K562 (cell line): ENCODE data around the gene TMEM59. TPM values are rescaled to one million over a fixed set of nuclear protein-coding genes. Genes with fewer than 3 reads are reported as not detected.
"Not testable (repeated sequence)": the region's sequence is repeated elsewhere in the genome, so short reads cannot be mapped to it uniquely, and the experiment has no call there.

Experiments used
- ATAC-seq: fragments of 200-7000 bp; cut with Tn5 transposase; 3 replicates; pipeline ENCODE4 v1.9.1; 2020; ENCODE audit warnings: moderate library complexity
- BruUV-seq: library from RNA; stranded (reverse); fragments of 400-500 nt; replicated peaks from 2 replicates; lab custom pipeline; 2021; lab: Mats Ljungman, UMichigan
- CTCF ChIA-PET: fragments of 300-600 bp; formaldehyde crosslinking; extraction: SDS; loops from one replicate; lab custom pipeline; 2021; ENCODE audit warnings: low intra/inter-chr PET ratio; lab: Yijun Ruan, JAX
- POLR2A ChIA-PET: fragments of 300-600, 350-650 bp; sonication (Branson Sonifier 250); formaldehyde crosslinking; extraction: SDS; loops from one replicate; lab custom pipeline; 2021; ENCODE audit warnings: antibody characterized with exemption, inconsistent platforms; lab: Yijun Ruan, JAX
- DNase-seq, 4 experiments: peaks; one replicate each; pipeline versions ENCODE4 v3.0.0 to v3.0.0-alpha.2; 2011 to 2018; ENCODE audit warnings: low spot score in 3 of 4, mixed read lengths in 3 of 4; ENCODE audit errors: extremely low read depth in 1 of 4
- FAIRE-seq: peaks from 2 replicates; lab custom pipeline; 2011; peaks lifted over from hg19 to GRCh38; lab: Jason Lieb, UNC
- H2AFZ ChIP-seq: 2 replicates; pipeline ENCODE4 v1.6.0; 2011; ENCODE audit warnings: low read depth, low read length, control low read depth, inconsistent platforms
- H3K27ac ChIP-seq: fragments of 200-600 bp; 3 replicates; pipeline ENCODE4 v1.8.0; 2011; ENCODE audit warnings: low read depth, mild to moderate bottlenecking, control low read depth, inconsistent platforms, low read length, moderate library complexity, mixed read lengths; ENCODE audit errors: extremely low read depth
- H3K27me3 ChIP-seq, 2 experiments: fragments of 300-600 bp in 1 of 2; 2 replicates in 1 of 2; 3 replicates in 1 of 2; pipeline versions ENCODE4 v1.6.0 to v1.8.0; 2011; ENCODE audit warnings: inconsistent platforms in 2 of 2, low read length in 2 of 2, mild to moderate bottlenecking in 1 of 2, mixed read lengths in 1 of 2, moderate library complexity in 1 of 2; ENCODE audit not compliant: control insufficient read depth in 2 of 2, insufficient read depth in 2 of 2
- H3K36me3 ChIP-seq: fragments of 300-600 bp; 3 replicates; pipeline ENCODE4 v1.8.0; 2011; ENCODE audit warnings: mild to moderate bottlenecking, low read length, inconsistent platforms; ENCODE audit not compliant: control insufficient read depth, insufficient read depth
- H3K4me1 ChIP-seq, 2 experiments: fragments of 200-600 bp in 1 of 2; replicated peaks in 1 of 2; 2 replicates in 1 of 2; 3 replicates in 1 of 2; pipeline versions ENCODE4 v1.5.1 to v1.8.0; 2011; ENCODE audit warnings: inconsistent platforms in 2 of 2, low read length in 2 of 2, mild to moderate bottlenecking in 1 of 2, mixed read lengths in 1 of 2, moderate library complexity in 1 of 2; ENCODE audit not compliant: control insufficient read depth in 2 of 2, insufficient read depth in 2 of 2
- H3K4me2 ChIP-seq: 2 replicates; pipeline ENCODE4 v1.6.1; 2011; ENCODE audit warnings: low read length, control low read depth, inconsistent platforms, mixed read lengths; ENCODE audit not compliant: insufficient read depth
- H3K4me3 ChIP-seq: fragments of 200-600 bp; sonication (generic), shearing (Covaris generic); 2 replicates; pipeline ENCODE4 v1.5.1; 2016; ENCODE audit warnings: control low read depth, inconsistent platforms
- H3K79me2 ChIP-seq: fragments of 200-600 bp; 3 replicates; pipeline ENCODE4 v1.8.0; 2011; ENCODE audit warnings: low read length, inconsistent platforms; ENCODE audit not compliant: control insufficient read depth, insufficient read depth
- H3K9ac ChIP-seq, 2 experiments: 2 replicates each; pipeline versions ENCODE4 v1.6.0 to v1.6.1; 2011; ENCODE audit warnings: low read depth in 2 of 2, low read length in 2 of 2, control low read depth in 1 of 2, inconsistent platforms in 1 of 2, mild to moderate bottlenecking in 1 of 2, mixed read lengths in 1 of 2; ENCODE audit not compliant: insufficient read depth in 1 of 2
- H3K9me1 ChIP-seq: one replicate; pipeline ENCODE4 v1.6.0; 2011; ENCODE audit warnings: inconsistent platforms, mild to moderate bottlenecking, low read length, moderate library complexity; ENCODE audit not compliant: control insufficient read depth, insufficient read depth
- H3K9me3 ChIP-seq: replicated peaks from 2 replicates; pipeline ENCODE4 v1.5.1; 2011; ENCODE audit warnings: low read depth, low read length, inconsistent platforms; ENCODE audit not compliant: control insufficient read depth, insufficient read depth
- H4K20me1 ChIP-seq: replicated peaks from 2 replicates; pipeline ENCODE4 v1.6.1; 2011; ENCODE audit warnings: low read length, inconsistent platforms, mixed read lengths; ENCODE audit not compliant: control insufficient read depth, insufficient read depth
- ASH1L ChIP-seq: fragments of 450-650 bp; IDR thresholded peaks from 2 replicates; pipeline ENCODE4 v1.6.1; 2018; ENCODE audit warnings: borderline replicate concordance, mild to moderate bottlenecking, low read depth; ENCODE audit not compliant: partially characterized antibody
- CEBPB ChIP-seq: fragments of 450-650 bp; IDR thresholded peaks from 2 replicates; pipeline ENCODE4 v1.6.1; 2016; ENCODE audit warnings: missing genetic modification characterization, missing compliant biosample characterization
- CEBPG ChIP-seq, 3 experiments: fragments of 200-800 bp in 1 of 3; sonication (Bioruptor generic) in 1 of 3; sonication (generic) in 1 of 3; formaldehyde crosslinking in 1 of 3; IDR thresholded peaks in 2 of 3; conservative IDR thresholded peaks in 1 of 3; 2 replicates each; pipeline versions ENCODE4 v1.6.1 to v1.8.0; 2016 to 2022; ENCODE audit warnings: missing compliant biosample characterization in 2 of 3, missing genetic modification characterization in 2 of 3, mild to moderate bottlenecking in 1 of 3, missing genetic modification reagents in 1 of 3
- GABPB2 ChIP-seq: fragments of 250-450 bp; sonication (Bioruptor Pico); conservative IDR thresholded peaks from 2 replicates; pipeline ENCODE4 v1.5.1; 2021; ENCODE audit warnings: mild to moderate bottlenecking
- IFI16 ChIP-seq: fragments of 250-450 bp; sonication (Bioruptor Pico); IDR thresholded peaks from 2 replicates; pipeline ENCODE4 v2.1.2; 2022; ENCODE audit warnings: mild to moderate bottlenecking, inconsistent platforms
- KLF16 ChIP-seq: IDR thresholded peaks from 2 replicates; pipeline ENCODE4 v1.6.1; 2016; ENCODE audit warnings: antibody characterized with exemption
- MEIS2 ChIP-seq: fragments of 450-650 bp; IDR thresholded peaks from 2 replicates; pipeline ENCODE4 v1.6.1; 2014; ENCODE audit warnings: mild to moderate bottlenecking; ENCODE audit not compliant: partially characterized antibody
- NR0B1 ChIP-seq: fragments of 450-650 bp; IDR thresholded peaks from one replicate; pipeline ENCODE4 v1.6.1; 2018; ENCODE audit warnings: mild to moderate bottlenecking, moderate library complexity; ENCODE audit not compliant: partially characterized antibody
- ZMIZ1 ChIP-seq, 2 experiments: fragments of 150-350 bp in 1 of 2; IDR thresholded peaks; 2 replicates each; pipeline ENCODE4 v1.6.1; 2012 to 2016; ENCODE audit warnings: low read depth in 2 of 2, low read length in 2 of 2, mild to moderate bottlenecking in 1 of 2, moderate library complexity in 1 of 2
- WGBS: fragments of 100-300 bp; shearing (Covaris generic); methylation state at CpG from one replicate; pipeline ENCODE4 v1.1.6; 2016; ENCODE audit warnings: low coverage, mixed read lengths; ENCODE audit not compliant: insufficient coverage; ENCODE audit errors: missing lambda C conversion rate; 5-methylcytosine and 5-hydroxymethylcytosine counted together
- in situ Hi-C: fragments of 300-500 bp; cut with MboI; formaldehyde crosslinking; loops from 4 replicates; pipeline ENCODE4 v1.15.0; 2018; ENCODE audit warnings: inconsistent platforms, mixed read lengths
- intact Hi-C: fragments of 100-400 bp; cut with micrococcal nuclease; formaldehyde crosslinking; loops from 2 replicates; pipeline ENCODE4 v1.14.2; 2022
- polyA plus RNA-seq, 8 experiments: library from polyadenylated mRNA; depleted of rRNA in 4 of 8; stranded (reverse) in 5 of 8; unstranded in 3 of 8; fragments of >200 nt; fragmentation: Nextera tagmentation in 2 of 8; fragmentation: Illumina TruSeq in 1 of 8; extraction: Ambion mirVana in 2 of 8; extraction: Trizol in 1 of 8; gene quantifications; 2 replicates each; pipeline versions ENCODE4 v1.2.1 to v1.2.3, GENCODE V29; 2011 to 2014; ENCODE audit warnings: inconsistent platforms in 1 of 8, missing spikeins in 1 of 8
- total RNA-seq, 7 experiments: library from RNA; depleted of rRNA in 6 of 7; stranded (reverse); fragments of >200 nt in 6 of 7; fragmentation: Illumina TruSeq in 2 of 7; extraction: Trizol in 2 of 7; gene quantifications; 2 replicates each; pipeline versions ENCODE4 v1.2.1 to v1.2.3, GENCODE V29; 2011 to 2021; ENCODE audit warnings: low replicate concordance in 1 of 7

Gene TMEM59
- total and polyA plus RNA-seq, 9 of the 15 experiments (the other 6 are each of a cell fraction or from before 2014, with no cell fraction given), result 93.1 to 316 (median 151) TPM

GRCh38 chr1:54024358-54024757 lies 28.6 kb downstream of the TMEM59 start (continued):
- no peak for TF ChIP-seq KLF16
- TF ChIP-seq IFI16, result no peak
- TF ChIP-seq GABPB2 (CRISPR knock-in tag), result no peak
- no peak for TF ChIP-seq ASH1L
- TF ChIP-seq NR0B1, result no peak

GRCh38 chr1:54019562-54020176 lies 33.3 kb downstream of the TMEM59 start:
- ATAC-seq, in situ Hi-C loops, H4K20me1 ChIP-seq, H3K4me3 ChIP-seq, H3K79me2 ChIP-seq, H2AFZ ChIP-seq, H3K9me3 ChIP-seq, H3K9me1 ChIP-seq, CTCF ChIA-PET, H3K9ac ChIP-seq, intact Hi-C loops, BruUV-seq, H3K4me1 ChIP-seq, H3K4me2 ChIP-seq, H3K36me3 ChIP-seq, H3K27ac ChIP-seq, FAIRE-seq: not testable (repeated sequence)
- DNase-seq, result peak in 2 of 4 experiments; percentile 11 to 12
- H3K27me3 ChIP-seq, result peaks cover 29 to 49% of the 10 kb centered on the region in 2 experiments
- POLR2A ChIA-PET, result interaction anchor here (0.6 to 1.5 kb wide), 5 partner anchors 10 to 171 kb away, joined by 3 to 8 read pairs (median 3); no protein-coding TSS in a partner anchor
- 7% methylated on average over 10 of the region's 10 CpGs for WGBS
- peak; percentile 59 for TF ChIP-seq MEIS2
- peak in 1 of 2 experiments; percentile 73; a peak in 1 of 4 replicates for TF ChIP-seq ZMIZ1 (IDR thresholded peaks at IDR 0.05; ENCODE audit: low read depth in 2 of 2, low read length in 2 of 2)
- peak; percentile 86 for TF ChIP-seq CEBPB (tag)
- TF ChIP-seq CEBPG (CRISPR knock-in tag; IDR thresholded peaks at IDR 0.05), result peak; percentile 52
- peak in 1 of 2 experiments; percentile 65; a peak in 2 of 4 replicates for TF ChIP-seq CEBPG (tag; conservative IDR thresholded peaks at IDR 0.05 in 1 of 2, IDR thresholded peaks at IDR 0.05 in 1 of 2)
